CD4-positive, alpha-beta T cell (primary cell): ENCODE measurements around the gene TIGD3. TPM values are rescaled to one million over a fixed set of nuclear protein-coding genes. Genes with fewer than 3 reads are reported as not detected.

Source experiments
- ATAC-seq: fragments of 200-7000 bp; cut with Tn5 transposase; one replicate; pipeline ENCODE4 v1.10.0; 2022; ENCODE audit warnings: mild to moderate bottlenecking; ENCODE audit not compliant: poor library complexity
- CTCF ChIA-PET: fragments of 350-600 bp; sonication (Branson Sonifier 250); formaldehyde crosslinking; loops from one replicate; lab custom pipeline; 2021; ENCODE audit warnings: antibody characterized with exemption, inconsistent platforms; lab: Charles Lee
- POLR2A ChIA-PET: fragments of 350-600 bp; sonication (Branson Sonifier 250); formaldehyde crosslinking; loops from one replicate; lab custom pipeline; 2021; ENCODE audit warnings: antibody characterized with exemption, inconsistent platforms; lab: Charles Lee
- DNase-seq, 14 experiments: peaks; one replicate each; pipeline ENCODE4 v3.0.0-alpha.2; 2013 to 2020; ENCODE audit warnings: mixed read lengths in 2 of 14
- H3K27ac ChIP-seq, 2 donors: one replicate each; pipeline versions ENCODE4 v1.5.1 to v1.7.0; 2013; ENCODE audit warnings: low read length in 2 of 2, low read depth in 1 of 2, mild to moderate bottlenecking in 1 of 2
- H3K27me3 ChIP-seq, 2 experiments: 1 replicate in 1 of 2; 2 replicates in 1 of 2; pipeline versions ENCODE4 v1.6.1 to v1.7.0; 2013; ENCODE audit warnings: low read length in 2 of 2, control low read depth in 1 of 2, mild to moderate bottlenecking in 1 of 2, moderate library complexity in 1 of 2; ENCODE audit not compliant: insufficient read depth in 2 of 2, control insufficient read depth in 1 of 2
- H3K36me3 ChIP-seq: one replicate; pipeline ENCODE4 v1.6.1; 2013; ENCODE audit warnings: low read length, control low read depth; ENCODE audit not compliant: insufficient read depth
- H3K4me1 ChIP-seq: one replicate; pipeline ENCODE4 v1.6.1; 2013; ENCODE audit warnings: low read length, control low read depth; ENCODE audit not compliant: insufficient read depth
- H3K4me3 ChIP-seq: one replicate; pipeline ENCODE4 v1.5.1; 2013; ENCODE audit warnings: mild to moderate bottlenecking, low read length, moderate library complexity
- H3K9me3 ChIP-seq, 2 experiments: 1 replicate in 1 of 2; 2 replicates in 1 of 2; pipeline versions ENCODE4 v1.6.1 to v1.7.0; 2013; ENCODE audit warnings: low read length in 2 of 2, mild to moderate bottlenecking in 2 of 2, control low read depth in 1 of 2, moderate library complexity in 1 of 2; ENCODE audit not compliant: control insufficient read depth in 1 of 2, insufficient read depth in 1 of 2
- H3K27ac Mint-ChIP-seq: one replicate; pipeline ENCODE4 v1.8.0; 2020; ENCODE audit warnings: mixed read lengths
- H3K27me3 Mint-ChIP-seq: one replicate; pipeline ENCODE4 v1.8.0; 2021; ENCODE audit warnings: mixed read lengths
- H3K36me3 Mint-ChIP-seq: one replicate; pipeline ENCODE4 v1.8.0; 2021; ENCODE audit warnings: low read depth, mixed read lengths
- H3K4me1 Mint-ChIP-seq: one replicate; pipeline ENCODE4 v1.8.0; 2021; ENCODE audit warnings: low read depth, mixed read lengths
- H3K4me3 Mint-ChIP-seq: one replicate; pipeline ENCODE4 v1.8.0; 2020; ENCODE audit warnings: mild to moderate bottlenecking, mixed read lengths
- H3K9me3 Mint-ChIP-seq: one replicate; pipeline ENCODE4 v1.8.0; 2020; ENCODE audit warnings: mixed read lengths
- CTCF ChIP-seq: fragments of 200-600 bp; IDR thresholded peaks from one replicate; pipeline ENCODE4 v1.8.0; 2022; ENCODE audit warnings: antibody characterized with exemption, mild to moderate bottlenecking
- intact Hi-C, 2 experiments: fragments of 100-400 bp; cut with DNase I in 1 of 2; cut with micrococcal nuclease in 1 of 2; formaldehyde crosslinking; loops; one replicate each; pipeline versions ENCODE4 v1.15.1 to v1.9.0; 2023 to 2025; cut with DNase I, micrococcal nuclease
- total RNA-seq, 174 experiments: library from RNA in 2 of 174; stranded (reverse) in 2 of 174; gene quantifications; one replicate each; pipeline ENCODE4 v1.2.3 and lab custom pipeline; 2021 to 2026

TIGD3 gene
- total RNA-seq, 2 experiments from 2014 or later, result 0.73 to 0.85 TPM

DNA sequence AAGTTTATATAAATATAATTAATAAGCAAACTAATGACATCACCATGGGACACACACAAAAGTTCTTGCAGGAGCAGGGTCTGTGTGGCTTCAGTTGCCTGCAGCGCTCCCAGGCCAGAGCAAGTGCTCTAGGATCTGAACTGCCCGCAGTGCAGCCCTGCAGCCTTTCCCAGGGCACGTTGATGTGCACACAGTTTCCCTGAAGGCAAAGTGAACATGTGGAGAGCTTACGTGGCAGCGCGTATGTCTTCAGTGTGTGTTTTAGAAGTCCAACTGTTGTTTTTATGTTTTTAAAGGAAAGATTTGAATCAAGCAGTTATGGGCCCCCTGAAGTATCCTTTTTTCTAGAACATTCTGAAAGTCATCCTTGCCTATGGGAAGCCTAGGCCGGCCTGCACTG, 1.2 kb upstream of the TIGD3 start:
- intact Hi-C loops, result no loop called here
- DNase-seq, result no peak
- peaks cover 42% of the 10 kb centered on the region for H3K36me3 ChIP-seq
- no peak for TF ChIP-seq CTCF
- Mint-ChIP-seq H3K36me3 (peaks cover 50% of the 10 kb centered on the region), H3K4me1 (peaks cover 18% of the 10 kb centered on the region), H3K9me3 (no peaks in the 10 kb centered on the region), H3K27me3 (no peaks in the 10 kb centered on the region), H3K4me3 (peak overlapping the region; percentile 85), H3K27ac (peak overlapping the region; percentile 64)
- no peak overlapping the region for H3K4me3 ChIP-seq
- CTCF ChIA-PET, result interaction anchor here (0.9 to 1.3 kb wide), 3 partner anchors 13 to 37 kb away, joined by 3 to 6 read pairs (median 5); no protein-coding TSS in a partner anchor
- POLR2A ChIA-PET, result interaction anchor here (0.9 to 2.6 kb wide), 3 partner anchors 9 to 78 kb away, joined by 3 to 13 read pairs (median 3); partner anchors contain the start of gene DPF2
- no peak for ATAC-seq
- peak overlapping the region in 1 of 2 donors; percentile 26 for H3K27ac ChIP-seq
- no peaks in the 10 kb centered on the region for H3K27me3 ChIP-seq
- peaks cover 20% of the 10 kb centered on the region for H3K4me1 ChIP-seq
- H3K9me3 ChIP-seq, result no peaks in the 10 kb centered on the region

DNA sequence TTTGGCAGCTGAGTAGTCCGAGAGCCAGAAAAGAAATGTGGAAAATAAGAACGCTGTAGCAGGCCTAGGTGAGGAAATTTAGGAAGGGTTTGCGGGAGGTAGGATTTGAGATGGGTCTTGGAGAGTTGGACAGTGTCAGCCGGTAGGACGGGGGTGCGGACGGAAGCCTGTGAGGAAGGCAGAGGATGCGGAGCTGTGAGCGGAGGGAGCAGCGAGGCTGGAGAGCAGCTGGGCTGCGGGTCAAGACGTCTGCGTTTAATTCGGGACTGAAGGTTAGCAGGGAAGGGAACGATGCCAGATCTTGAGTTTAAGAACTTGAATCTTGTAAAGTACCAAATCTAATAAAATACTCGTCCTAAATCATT, 669 bp upstream of the TIGD3 start:
- ChIA-PET POLR2A (interaction anchor here (0.9 to 2.6 kb wide), 6 partner anchors 10 to 222 kb away, joined by 3 to 13 read pairs (median 3); partner anchors contain the start of genes DPF2, EHBP1L1 and MALAT1), CTCF (interaction anchor here (1.0 kb wide), 2 partner anchors 24 to 39 kb away, joined by 3 to 4 read pairs; no protein-coding TSS in a partner anchor)
- Histone ChIP-seq H3K27ac (peak overlapping the region in 1 of 2 donors; percentile 26), H3K36me3 (peaks cover 37% of the 10 kb centered on the region), H3K4me3 (peak overlapping the region; percentile 61), H3K4me1 (peaks cover 20% of the 10 kb centered on the region), H3K9me3 (no peaks in the 10 kb centered on the region), H3K27me3 (no peaks in the 10 kb centered on the region)
- DNase-seq, result peak in 1 of 14 experiments; percentile 44
- Mint-ChIP-seq H3K9me3 (no peaks in the 10 kb centered on the region), H3K36me3 (peaks cover 45% of the 10 kb centered on the region), H3K27ac (peak overlapping the region; percentile 64), H3K4me3 (peak overlapping the region; percentile 85), H3K27me3 (no peaks in the 10 kb centered on the region), H3K4me1 (peaks cover 18% of the 10 kb centered on the region)
- intact Hi-C loops, result no loop called here
- TF ChIP-seq CTCF, result no peak
- ATAC-seq, result no peak

DNA sequence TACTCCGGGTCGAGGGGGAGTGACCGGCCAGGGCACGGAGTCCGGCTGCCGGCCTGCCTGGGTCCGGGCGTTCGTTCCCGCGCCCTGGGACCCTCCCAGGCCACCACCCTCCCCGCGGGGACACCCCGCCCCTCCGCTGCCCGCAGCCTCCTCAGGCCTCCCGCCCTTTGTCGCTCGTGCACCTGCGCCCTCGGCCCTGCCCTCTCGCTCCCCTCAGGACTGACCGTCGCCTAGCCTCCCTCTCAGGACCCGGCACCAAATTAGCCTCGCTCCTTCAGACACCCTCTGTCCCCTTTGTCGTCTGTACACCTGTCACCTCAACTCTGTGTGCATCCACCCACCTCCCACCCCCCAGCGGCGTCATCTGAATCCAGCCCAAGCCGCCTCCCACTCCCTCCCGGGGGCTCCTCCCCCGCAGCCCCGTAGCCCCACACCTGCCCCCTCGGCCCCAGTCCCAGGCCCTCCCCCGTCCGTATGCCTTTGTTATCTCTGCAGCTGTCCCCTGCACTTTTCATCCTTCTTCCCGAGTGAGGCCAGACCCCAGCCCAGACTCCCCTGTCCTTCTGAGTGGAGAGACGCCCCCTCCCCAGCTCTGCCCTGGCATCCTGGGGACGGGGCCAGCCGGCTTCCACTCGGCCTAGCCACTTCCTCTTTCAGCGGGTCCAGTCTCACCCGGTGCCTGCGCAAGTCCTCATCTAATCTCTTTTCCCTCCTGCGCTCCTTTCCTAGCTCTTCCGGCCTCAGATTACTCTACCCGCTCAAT, 643 bp downstream of the TIGD3 start:
- ChIA-PET CTCF (interaction anchor here (0.6 to 2.2 kb wide), 3 partner anchors 25 to 46 kb away, joined by 3 to 9 read pairs (median 3); partner anchors contain the start of gene SLC25A45), POLR2A (interaction anchor here (0.8 to 3.0 kb wide), 7 partner anchors 18 to 259 kb away, joined by 4 to 19 read pairs (median 4); partner anchors contain the start of genes CDC42EP2, MALAT1, MAP3K11 and POLA2)
- intact Hi-C loops, result no loop called here
- no peaks in the 10 kb centered on the region for H3K27me3 Mint-ChIP-seq
- Histone ChIP-seq H3K36me3 (peaks cover 26% of the 10 kb centered on the region), H3K4me1 (peaks cover 20% of the 10 kb centered on the region), H3K27me3 (no peaks in the 10 kb centered on the region), H3K4me3 (peak overlapping the region; percentile 61), H3K27ac (no peak overlapping the region), H3K9me3 (no peaks in the 10 kb centered on the region)
- H3K36me3 Mint-ChIP-seq, result peaks cover 36% of the 10 kb centered on the region
- H3K27ac Mint-ChIP-seq, result peak overlapping the region; percentile 79
- peak overlapping the region; percentile 97 for H3K4me3 Mint-ChIP-seq
- TF ChIP-seq CTCF, result no peak
- ATAC-seq (peak; percentile 41), DNase-seq (peak; percentile 33 to 81 (median 54))
- H3K4me1 Mint-ChIP-seq, result peaks cover 18% of the 10 kb centered on the region
- no peaks in the 10 kb centered on the region for H3K9me3 Mint-ChIP-seq
